Gastroesophageal sphincter (tissue), 4 donors: ENCODE data around the gene TMEM101. TPM values are rescaled to one million over a fixed set of nuclear protein-coding genes. Genes with fewer than 3 reads are reported as not detected.

Experiments used
- ATAC-seq: fragments of 150-250 bp; one replicate; pipeline ENCODE4 v1.9.1; 2016; ENCODE audit warnings: mild to moderate bottlenecking, moderate library complexity
- H3K27ac ChIP-seq, 4 donors: fragments of 200-600 bp; sonication (generic) in 3 of 4; 1 replicate in 3 of 4; 2 replicates in 1 of 4; pipeline ENCODE4 v1.5.1; 2016 to 2019
- H3K27me3 ChIP-seq: fragments of 200-600 bp; sonication (generic); one replicate; pipeline ENCODE4 v1.5.1; 2019
- H3K36me3 ChIP-seq, 2 donors: fragments of 200-600 bp; sonication (generic); one replicate each; pipeline ENCODE4 v1.5.1; 2019; ENCODE audit warnings: control low read depth in 1 of 2
- H3K4me1 ChIP-seq, 3 donors: fragments of 200-600 bp; sonication (generic); 1 replicate in 2 of 3; 2 replicates in 1 of 3; pipeline ENCODE4 v1.5.1; 2016 to 2019; ENCODE audit warnings: control low read depth in 2 of 3
- H3K4me3 ChIP-seq, 2 donors: fragments of 200-600 bp; sonication (generic); one replicate each; pipeline ENCODE4 v1.5.1; 2019; ENCODE audit warnings: mild to moderate bottlenecking in 1 of 2, moderate library complexity in 1 of 2
- H3K9me3 ChIP-seq, 3 donors: fragments of 200-600 bp; sonication (generic); one replicate each; pipeline ENCODE4 v1.5.1; 2017 to 2019; ENCODE audit warnings: control low read depth in 2 of 3
- CTCF ChIP-seq, 4 experiments: fragments of 200-600 bp in 2 of 4; fragments of 450-650 bp in 2 of 4; sonication (generic) in 1 of 4; IDR thresholded peaks; one replicate each; pipeline ENCODE4 v1.5.1; 2017 to 2019; ENCODE audit warnings: antibody characterized with exemption in 4 of 4, mild to moderate bottlenecking in 2 of 4, moderate library complexity in 2 of 4
- EP300 ChIP-seq: sonication (generic); formaldehyde crosslinking; IDR thresholded peaks from one replicate; pipeline ENCODE4 v1.6.1; 2017; ENCODE audit warnings: antibody characterized with exemption, mild to moderate bottlenecking
- POLR2A ChIP-seq, 2 donors: fragments of 450-650 bp; IDR thresholded peaks; one replicate each; pipeline ENCODE4 v1.6.1; 2017; ENCODE audit warnings: antibody characterized with exemption in 2 of 2, mild to moderate bottlenecking in 2 of 2, moderate library complexity in 1 of 2
- POLR2AphosphoS5 ChIP-seq: sonication (generic); formaldehyde crosslinking; IDR thresholded peaks from one replicate; pipeline ENCODE4 v1.6.1; 2017; ENCODE audit warnings: antibody characterized with exemption
- WGBS, 2 donors: methylation state at CpG; one replicate each; pipeline ENCODE4 v1.1.5; 2018; ENCODE audit warnings: low coverage in 1 of 2; 5-methylcytosine and 5-hydroxymethylcytosine counted together
- total RNA-seq, 4 donors: library from RNA; depleted of rRNA; stranded (reverse); fragments of >200 nt; gene quantifications; one replicate each; pipeline ENCODE4 v1.1.0, GENCODE V29; 2016

TMEM101 gene
- total RNA-seq, result 10 to 100 TPM; 27.6 to 39.8 (median 33.6) TPM

- no peaks in the 10 kb centered on the region for H3K27me3 ChIP-seq
- H3K4me3 ChIP-seq, result peak within 1 kb of the TSS; percentile 69 to 79
- peak within 1 kb of the TSS; percentile 3 to 79 (median 77) for H3K27ac ChIP-seq
- H3K9me3 ChIP-seq, result no peaks in the 10 kb centered on the region
- peak; percentile 97 for ATAC-seq
- TF ChIP-seq POLR2A (IDR thresholded peaks at IDR 0.05), result peak in 1 of 2 donors; percentile 21
- peak in 1 of 4 experiments; percentile 20 for TF ChIP-seq CTCF (IDR thresholded peaks at IDR 0.05)
- peak; percentile 75 for TF ChIP-seq POLR2AphosphoS5
- TF ChIP-seq EP300, result no peak
- peaks cover 0 to 25% (median 0%) of the 10 kb centered on the region in 3 donors for H3K4me1 ChIP-seq
- H3K36me3 ChIP-seq, result peaks cover 0 to 31% of the 10 kb centered on the region in 2 donors
- whole genome bisulfite sequencing, 2 donors, result 0% methylated on average over 24 of the region's 43 CpGs; no CpG with 5 or more reads in 1 of the 2 donors
These were observed at the start of gene TMEM101 for GRCh38 chr17:44014437-44015172. Gene TMEM101, minus strand, starts transcription at chr17:44014963. Its CDS starts 11 bp downstream, at chr17:44014952.

GRCh38 chr17:44063704-44064639 lies 49.2 kb upstream of the TMEM101 start:
- H3K36me3 ChIP-seq, result peaks cover 0 to 51% of the 10 kb centered on the region in 2 donors
- WGBS, 2 donors, result 58 to 73% methylated on average over 5 to 9 of the region's 10 CpGs
- peaks cover 0 to 42% (median 5%) of the 10 kb centered on the region in 3 donors for H3K4me1 ChIP-seq
- ATAC-seq, result no peak
- TF ChIP-seq CTCF (IDR thresholded peaks at IDR 0.05), result no peak
- H3K27ac ChIP-seq, result no peak overlapping the region
- H3K27me3 ChIP-seq, result no peaks in the 10 kb centered on the region
- H3K4me3 ChIP-seq, result no peak overlapping the region
- H3K9me3 ChIP-seq, result no peaks in the 10 kb centered on the region

- no peak for ATAC-seq
- Histone ChIP-seq H3K36me3 (peaks cover 0 to 61% of the 10 kb centered on the region in 2 donors), H3K27ac (no peak overlapping the region), H3K4me1 (peaks cover 0 to 49% (median 5%) of the 10 kb centered on the region in 3 donors), H3K4me3 (no peak overlapping the region), H3K27me3 (no peaks in the 10 kb centered on the region), H3K9me3 (no peaks in the 10 kb centered on the region)
- 85% methylated on average over 11 of the region's 15 CpGs; no CpG with 5 or more reads in 1 of the 2 donors for WGBS, 2 donors
- TF ChIP-seq EP300, result no peak
- TF ChIP-seq POLR2AphosphoS5, result no peak
- TF ChIP-seq POLR2A (IDR thresholded peaks at IDR 0.05), result no peak
- TF ChIP-seq CTCF (IDR thresholded peaks at IDR 0.05), result no peak
These were observed 48.1 kb upstream of the TMEM101 start for GRCh38 chr17:44062871-44063270.

GRCh38 chr17:44061446-44061845 lies 46.7 kb upstream of the TMEM101 start:
- WGBS, 2 donors, result 33 to 83% methylated on average over 1 of the region's 1 CpG

More at GRCh38 chr17:44061446-44061845, 46.7 kb upstream of the TMEM101 start:
- Histone ChIP-seq H3K9me3 (no peaks in the 10 kb centered on the region), H3K27me3 (no peaks in the 10 kb centered on the region), H3K4me1 (peaks cover 0 to 38% (median 0%) of the 10 kb centered on the region in 3 donors), H3K4me3 (no peak overlapping the region), H3K36me3 (peaks cover 0 to 74% of the 10 kb centered on the region in 2 donors), H3K27ac (no peak overlapping the region)
- ATAC-seq, result no peak
- TF ChIP-seq EP300, result no peak
- no peak for TF ChIP-seq POLR2AphosphoS5
- no peak for TF ChIP-seq POLR2A (IDR thresholded peaks at IDR 0.05)
- TF ChIP-seq CTCF (IDR thresholded peaks at IDR 0.05), result no peak
